GM12878 (cell line): Measurements from ENCODE around the gene ADAMTSL4. TPM values are rescaled to one million over a fixed set of nuclear protein-coding genes. Genes with fewer than 3 reads are reported as not detected.
A peak's percentile ranks its signal among the peaks of the same experiment; 100 is the strongest.

ENCODE experiments used
- ATAC-seq: fragments of 200-7000 bp; cut with Tn5 transposase; 3 replicates; pipeline ENCODE4 v1.9.1; 2020; ENCODE audit warnings: mild to moderate bottlenecking, moderate library complexity
- BruUV-seq: library from RNA; stranded (reverse); fragments of 400-500 nt; replicated peaks from 2 replicates; lab custom pipeline; 2021; lab: Mats Ljungman, UMichigan
- CTCF ChIA-PET: fragments of 300-600 bp; sonication (Branson Sonifier 250); formaldehyde crosslinking; extraction: SDS; loops from one replicate; lab custom pipeline; 2021; ENCODE audit warnings: inconsistent platforms; lab: Yijun Ruan, JAX
- POLR2A ChIA-PET: fragments of 350-600 bp; formaldehyde crosslinking; extraction: SDS; loops from one replicate; lab custom pipeline; 2021; ENCODE audit warnings: inconsistent platforms; lab: Charles Lee
- RAD21 ChIA-PET: fragments of 300-600 bp; sonication (Branson Sonifier 250); formaldehyde crosslinking; loops from one replicate; lab custom pipeline; 2023; ENCODE audit warnings: antibody characterized with exemption; ENCODE audit not compliant: unreplicated experiment; lab: Charles Lee
- SMC1A ChIA-PET: fragments of 300-600 bp; sonication (Branson Sonifier 250); formaldehyde crosslinking; loops from one replicate; lab custom pipeline; 2023; ENCODE audit not compliant: unreplicated experiment, uncharacterized antibody; lab: Charles Lee
- DNase-seq: peaks from one replicate; pipeline ENCODE4 v3.0.0-alpha.2; 2011; ENCODE audit warnings: low read depth, low spot score
- FAIRE-seq: peaks from 3 replicates; lab custom pipeline; 2011; peaks lifted over from hg19 to GRCh38; lab: Jason Lieb, UNC
- H2AFZ ChIP-seq: 2 replicates; pipeline ENCODE4 v1.6.0; 2011; ENCODE audit warnings: low read depth, low read length, control low read depth; ENCODE audit not compliant: control insufficient read depth
- H3K27ac ChIP-seq: 2 replicates; pipeline ENCODE4 v1.5.1; 2011; ENCODE audit warnings: control low read depth; ENCODE audit not compliant: control insufficient read depth, insufficient read depth
- H3K27me3 ChIP-seq, 2 experiments: replicated peaks in 1 of 2; 2 replicates each; pipeline versions ENCODE4 v1.6.0 to v1.6.1; 2011; ENCODE audit warnings: low read length in 1 of 2; ENCODE audit not compliant: control insufficient read depth in 2 of 2, insufficient read depth in 2 of 2
- H3K36me3 ChIP-seq, 2 experiments: 2 replicates each; pipeline ENCODE4 v1.5.1; 2011; ENCODE audit warnings: low read length in 1 of 2; ENCODE audit not compliant: control insufficient read depth in 2 of 2, insufficient read depth in 2 of 2
- H3K4me1 ChIP-seq: 2 replicates; pipeline ENCODE4 v1.6.1; 2011; ENCODE audit warnings: mild to moderate bottlenecking, low read length, moderate library complexity, mixed read lengths; ENCODE audit not compliant: control insufficient read depth, insufficient read depth
- H3K4me2 ChIP-seq: 2 replicates; pipeline ENCODE4 v1.6.0; 2011; ENCODE audit warnings: control low read depth; ENCODE audit not compliant: control insufficient read depth, insufficient read depth
- H3K4me3 ChIP-seq: fragments of 200-600 bp; sonication (generic); 2 replicates; pipeline ENCODE4 v1.5.1; 2016
- H3K79me2 ChIP-seq: 2 replicates; pipeline ENCODE4 v1.6.0; 2011; ENCODE audit warnings: low read length; ENCODE audit not compliant: control insufficient read depth, insufficient read depth
- H3K9ac ChIP-seq: 2 replicates; pipeline ENCODE4 v1.8.0; 2011; ENCODE audit warnings: low read length, control low read depth, mixed read lengths; ENCODE audit not compliant: control insufficient read depth, insufficient read depth
- H3K9me3 ChIP-seq: replicated peaks from 3 replicates; pipeline ENCODE4 v1.5.1; 2011; ENCODE audit warnings: mild to moderate bottlenecking, low read length; ENCODE audit not compliant: control insufficient read depth, insufficient read depth
- H4K20me1 ChIP-seq: 2 replicates; pipeline ENCODE4 v1.6.0; 2011; ENCODE audit not compliant: control insufficient read depth, insufficient read depth
- BCL11A ChIP-seq: IDR thresholded peaks from 2 replicates; pipeline ENCODE4 v1.6.1; 2011; ENCODE audit warnings: low read depth, low read length
- PRDM15 ChIP-seq: fragments of 450-650 bp; formaldehyde crosslinking; IDR thresholded peaks from 2 replicates; pipeline ENCODE4 v1.4.0; 2020; ENCODE audit warnings: mild to moderate bottlenecking, moderate library complexity
- SIX5 ChIP-seq: IDR thresholded peaks from 2 replicates; pipeline ENCODE4 v1.6.1; 2011; ENCODE audit warnings: mild to moderate bottlenecking, low read depth, low read length, moderate library complexity; ENCODE audit not compliant: severe bottlenecking
- TARDBP ChIP-seq: IDR thresholded peaks from 2 replicates; pipeline ENCODE4 v1.6.1; 2016; ENCODE audit warnings: borderline replicate concordance
- WRNIP1 ChIP-seq: IDR thresholded peaks from 2 replicates; pipeline ENCODE4 v1.6.1; 2011; ENCODE audit warnings: low read depth, low read length, improper control_type of control experiment, borderline replicate concordance
- WGBS: methylation state at CpG from one replicate; pipeline ENCODE4 v1.1.6; 2016; ENCODE audit warnings: low lambda C conversion rate; ENCODE audit not compliant: insufficient replicate concordance, insufficient coverage; ENCODE audit errors: missing lambda C conversion rate; 5-methylcytosine and 5-hydroxymethylcytosine counted together
- in situ Hi-C: fragments of 300-500 bp; cut with MboI; formaldehyde crosslinking; loops from 9 replicates; pipeline ENCODE4 v1.14.3; 2018; ENCODE audit warnings: mixed read lengths
- intact Hi-C: fragments of 100-400 bp; cut with micrococcal nuclease; formaldehyde crosslinking; loops from one replicate; pipeline ENCODE4 v1.14.2; 2022; ENCODE audit not compliant: unreplicated experiment
- polyA plus RNA-seq, 11 experiments: library from polyadenylated mRNA; depleted of rRNA in 4 of 11; unstranded in 6 of 11; stranded (reverse) in 5 of 11; fragments of >200 nt; fragmentation: Nextera tagmentation in 4 of 11; fragmentation: Illumina TruSeq in 1 of 11; extraction: Ambion mirVana in 4 of 11; extraction: Trizol in 1 of 11; gene quantifications; 1 replicate in 1 of 11; 2 replicates in 10 of 11; pipeline versions ENCODE4 v1.2.1 to v1.2.3, GENCODE V29; 2011 to 2016; ENCODE audit warnings: inconsistent platforms in 2 of 11, missing spikeins in 2 of 11, low read depth in 1 of 11
- total RNA-seq, 4 experiments: library from RNA; depleted of rRNA in 3 of 4; stranded (reverse); fragments of >200 nt in 3 of 4; fragmentation: Illumina TruSeq in 1 of 4; extraction: Trizol in 1 of 4; gene quantifications; 2 replicates each; pipeline versions ENCODE4 v1.2.1 to v1.2.3, GENCODE V29; 2013 to 2021

The ADAMTSL4 gene
- total and polyA plus RNA-seq, 10 of the 15 experiments (the other 5 are each of a cell fraction or from before 2014, with no cell fraction given) = 0.04 to 0.15 (median 0.05) TPM; not detected in 5

- Histone ChIP-seq H3K4me2 (no peak overlapping the region), H3K4me3 (no peak overlapping the region), H3K27me3 (no peaks in the 10 kb centered on the region), H3K36me3 (no peaks in the 10 kb centered on the region; a peak in 1 of 4 replicates), H3K79me2 (no peaks in the 10 kb centered on the region), H3K27ac (no peak overlapping the region), H3K9ac (no peak overlapping the region), H4K20me1 (no peaks in the 10 kb centered on the region), H3K4me1 (no peaks in the 10 kb centered on the region), H2AFZ (no peak overlapping the region), H3K9me3 (no peaks in the 10 kb centered on the region)
- in situ Hi-C loops (no loop called here), intact Hi-C loops (no loop called here)
- ChIA-PET POLR2A (interaction anchor here (0.5 to 2.2 kb wide), 3 partner anchors 24 to 33 kb away, joined by 3 to 7 read pairs (median 4); partner anchors contain the start of gene MCL1), SMC1A (interaction anchor here (0.6 to 2.0 kb wide), 5 partner anchors 15 to 318 kb away, joined by 3 to 15 read pairs (median 5); partner anchors contain the start of gene MCL1), RAD21 (no interaction called here), CTCF (interaction anchor here (0.9 to 1.1 kb wide), 3 partner anchors 41 to 44 kb away, joined by 3 to 4 read pairs (median 3); no protein-coding TSS in a partner anchor)
- no peak for TF ChIP-seq WRNIP1
- no peak for TF ChIP-seq PRDM15 (CRISPR knock-in tag)
- TF ChIP-seq SIX5 = no peak
- TF ChIP-seq BCL11A = no peak
- TF ChIP-seq TARDBP = no peak
- no peak for DNase-seq
- TSS peak; percentile 29 for BruUV-seq
- WGBS = 75% methylated on average over 3 of the region's 3 CpGs
- FAIRE-seq = no peak
- ATAC-seq = no peak
Measured at GRCh38 chr1:150603711-150604110, 54.5 kb downstream of the ADAMTSL4 start.
